ENCODE measurements around the gene CCM2. TPM values are rescaled to one million over a fixed set of nuclear protein-coding genes. Genes with fewer than 3 reads are reported as not detected.
"Not testable (repeated sequence)": the region's sequence is repeated elsewhere in the genome, so short reads cannot be mapped to it uniquely, and the experiment has no call there.

Gene CCM2
- total RNA-seq, 2 experiments from 2014 or later, result 58.9 to 89.1 TPM

DNA sequence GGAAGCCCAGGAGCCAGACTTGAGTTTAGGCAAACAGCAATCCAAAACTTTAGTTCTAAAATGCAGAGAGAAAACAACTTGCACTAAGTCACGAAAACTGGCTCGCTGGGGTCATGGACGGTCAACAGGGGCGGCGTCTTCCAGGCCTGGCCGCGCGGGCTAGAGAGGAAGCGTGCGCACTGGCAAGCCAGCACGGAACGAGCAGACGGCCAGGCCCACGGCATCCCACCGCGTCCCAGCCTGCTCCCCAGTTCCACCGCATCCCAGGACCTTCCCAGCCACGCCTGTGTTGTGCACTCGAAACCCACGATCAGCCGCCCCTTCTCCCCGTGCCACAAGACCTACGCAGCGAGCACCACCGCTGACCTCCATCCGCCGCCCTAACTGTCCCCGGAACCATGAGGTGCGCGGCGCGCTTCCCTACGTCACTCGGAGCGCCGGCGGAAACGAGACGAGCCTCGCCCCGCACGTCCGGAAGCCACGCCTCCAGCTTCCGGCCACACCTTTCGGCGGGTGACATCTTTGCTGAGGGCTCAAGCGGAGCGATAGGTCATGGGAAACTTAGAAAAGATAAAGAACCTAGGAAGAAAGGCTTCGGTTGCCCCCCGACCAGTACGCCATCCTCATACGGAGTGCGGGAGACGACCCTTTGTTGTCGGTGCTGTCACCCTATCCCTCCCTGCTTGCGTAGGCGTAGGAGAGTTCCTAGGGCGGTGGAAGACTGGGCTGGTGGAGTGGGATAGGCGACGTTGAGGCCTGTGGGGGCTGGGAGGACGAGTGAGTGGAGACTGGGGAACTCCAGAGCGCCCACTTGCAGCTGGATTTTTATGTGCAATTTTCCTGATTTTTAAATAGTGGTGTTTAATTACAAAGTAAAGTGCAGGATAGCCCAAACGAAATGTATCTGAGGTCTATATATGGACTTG is 111.6 kb downstream of the CCM2 start, which contains the start of gene TBRG4:
TBRG4 (minus strand) TSS at position 400 of the 926 bp plus-strand sequence. CDS start 2,460 bp downstream, outside the sequence.
- ChIA-PET CTCF (ENCODE audit: unreplicated experiment) (no interaction called here), POLR2A (interaction anchor here (0.6 to 2.4 kb wide), 7 partner anchors 12 to 223 kb away, joined by 3 to 14 read pairs (median 3); partner anchors contain the start of gene CCM2)
- TF ChIP-seq EZH2phosphoT487 (IDR thresholded peaks at IDR 0.05; ENCODE audit: borderline replicate concordance, low read depth, low read length), result no peak
- TF ChIP-seq, protein P1, sequence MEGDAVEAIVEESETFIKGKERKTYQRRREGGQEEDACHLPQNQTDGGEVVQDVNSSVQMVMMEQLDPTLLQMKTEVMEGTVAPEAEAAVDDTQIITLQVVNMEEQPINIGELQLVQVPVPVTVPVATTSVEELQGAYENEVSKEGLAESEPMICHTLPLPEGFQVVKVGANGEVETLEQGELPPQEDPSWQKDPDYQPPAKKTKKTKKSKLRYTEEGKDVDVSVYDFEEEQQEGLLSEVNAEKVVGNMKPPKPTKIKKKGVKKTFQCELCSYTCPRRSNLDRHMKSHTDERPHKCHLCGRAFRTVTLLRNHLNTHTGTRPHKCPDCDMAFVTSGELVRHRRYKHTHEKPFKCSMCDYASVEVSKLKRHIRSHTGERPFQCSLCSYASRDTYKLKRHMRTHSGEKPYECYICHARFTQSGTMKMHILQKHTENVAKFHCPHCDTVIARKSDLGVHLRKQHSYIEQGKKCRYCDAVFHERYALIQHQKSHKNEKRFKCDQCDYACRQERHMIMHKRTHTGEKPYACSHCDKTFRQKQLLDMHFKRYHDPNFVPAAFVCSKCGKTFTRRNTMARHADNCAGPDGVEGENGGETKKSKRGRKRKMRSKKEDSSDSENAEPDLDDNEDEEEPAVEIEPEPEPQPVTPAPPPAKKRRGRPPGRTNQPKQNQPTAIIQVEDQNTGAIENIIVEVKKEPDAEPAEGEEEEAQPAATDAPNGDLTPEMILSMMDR (conservative IDR thresholded peaks at IDR 0.05; ENCODE audit: low read length), result peak; percentile 77
- Histone ChIP-seq H3K9me2 (ENCODE audit: insufficient read depth, low read length) (no peaks in the 10 kb centered on the region), H4K20me1 (ENCODE audit: insufficient read depth, low read length) (peaks cover 27% of the 10 kb centered on the region), H3K4me1 (ENCODE audit: insufficient read depth, low read length, poor library complexity, severe bottlenecking) (peaks cover 46% of the 10 kb centered on the region), H3K79me2 (ENCODE audit: insufficient read depth, low read depth, low read length) (peaks cover 58% of the 10 kb centered on the region), H3K9me3 (ENCODE audit: low read length) (no peaks in the 10 kb centered on the region), H3K4me2 (ENCODE audit: low read length) (peak within 1 kb of the TSS; percentile 63), H3K27ac (ENCODE audit: low read depth, low read length, poor library complexity, severe bottlenecking) (peak within 1 kb of the TSS; percentile 80), H2AFZ (ENCODE audit: low read length) (peak within 1 kb of the TSS; percentile 14; the same call in 1 of the 2 replicates), H3K4me3 (ENCODE audit: low read depth, low read length, poor library complexity, severe bottlenecking) (peak within 1 kb of the TSS; percentile 85), H3K36me3 (ENCODE audit: insufficient read depth, low read length) (peaks cover 36% of the 10 kb centered on the region)
- peak; percentile 97 for DNase-seq (ENCODE audit: low spot score)
- intact Hi-C loops (cut with micrococcal nuclease; ENCODE audit: unreplicated experiment), result loop anchor here (1.0 to 10.0 kb wide), 3 partner anchors 110 to 267 kb away; partner anchors contain the start of genes H2AZ2 and MYO1G
- BruUV-seq (replicated peaks), result TSS peak; percentile 98

DNA sequence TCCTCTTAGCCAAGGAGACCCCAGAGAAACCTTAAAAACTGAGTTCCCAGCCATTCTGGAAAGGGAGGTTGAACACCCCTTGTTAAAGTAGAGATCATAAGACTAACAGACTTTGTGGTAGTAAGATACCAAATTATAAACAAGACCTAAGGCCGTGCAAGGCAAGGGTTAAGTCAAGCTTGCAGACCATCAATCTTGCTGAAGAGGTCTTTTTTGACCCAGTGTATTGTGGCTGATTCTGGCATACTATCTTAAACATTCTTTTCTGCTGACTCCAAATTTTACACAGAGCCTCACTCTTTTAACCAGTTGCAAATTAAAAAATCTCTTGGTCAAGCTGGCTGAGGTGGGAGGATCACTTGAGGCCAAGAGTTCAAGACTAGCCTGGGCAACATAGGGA is 112.6 kb downstream of the CCM2 start:
- no peak for DNase-seq (ENCODE audit: low spot score)
- intact Hi-C loops (cut with micrococcal nuclease; ENCODE audit: unreplicated experiment), result loop anchor here (10.0 kb wide), 1 partner anchor 268 kb away; the partner anchor contains the start of gene H2AZ2
- Histone ChIP-seq H3K27ac (ENCODE audit: low read depth, low read length, poor library complexity, severe bottlenecking) (peak overlapping the region; percentile 80), H3K9me3 (ENCODE audit: low read length) (no peaks in the 10 kb centered on the region), H2AFZ (ENCODE audit: low read length) (no peak overlapping the region), H3K79me2 (ENCODE audit: insufficient read depth, low read depth, low read length) (peaks cover 47% of the 10 kb centered on the region), H3K4me2 (ENCODE audit: low read length) (peak overlapping the region; percentile 52), H3K4me3 (ENCODE audit: low read depth, low read length, poor library complexity, severe bottlenecking) (peak overlapping the region; percentile 85), H4K20me1 (ENCODE audit: insufficient read depth, low read length) (peaks cover 20% of the 10 kb centered on the region), H3K4me1 (ENCODE audit: insufficient read depth, low read length, poor library complexity, severe bottlenecking) (peaks cover 44% of the 10 kb centered on the region), H3K36me3 (ENCODE audit: insufficient read depth, low read length) (peaks cover 26% of the 10 kb centered on the region), H3K9me2 (ENCODE audit: insufficient read depth, low read length) (no peaks in the 10 kb centered on the region)
- ChIA-PET CTCF (ENCODE audit: unreplicated experiment) (no interaction called here), POLR2A (interaction anchor here (1.3 kb wide), 2 partner anchors 15 to 131 kb away, joined by 3 to 4 read pairs; no protein-coding TSS in a partner anchor)
- TF ChIP-seq, protein P1 (conservative IDR thresholded peaks at IDR 0.05; ENCODE audit: low read length), result no peak
- TF ChIP-seq EZH2phosphoT487 (IDR thresholded peaks at IDR 0.05; ENCODE audit: borderline replicate concordance, low read depth, low read length), result no peak
- BruUV-seq (replicated peaks), result no TSS peak

DNA sequence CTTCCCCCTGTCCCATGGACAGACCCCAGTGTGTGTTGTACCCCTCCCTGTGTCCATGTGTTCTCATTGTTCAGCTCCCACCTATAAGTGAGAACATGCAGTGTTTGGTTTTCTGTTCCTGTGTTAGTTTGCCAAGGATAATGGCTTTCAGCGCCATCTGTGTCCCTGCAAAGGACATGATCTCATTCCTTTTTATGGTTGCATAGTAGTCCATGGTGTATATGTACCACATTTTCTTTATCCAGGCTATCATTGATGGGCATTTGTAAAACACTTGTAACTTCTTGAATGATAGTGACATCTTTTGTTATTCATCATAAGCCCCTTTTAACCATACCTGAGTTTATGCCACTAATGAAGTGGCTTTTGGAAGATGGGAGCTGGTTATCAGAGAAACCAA is 114.3 kb downstream of the CCM2 start:
- H3K27ac ChIP-seq (ENCODE audit: low read depth, low read length, poor library complexity, severe bottlenecking); BruUV-seq (replicated peaks); H3K36me3 ChIP-seq (ENCODE audit: insufficient read depth, low read length); H4K20me1 ChIP-seq (ENCODE audit: insufficient read depth, low read length); CTCF ChIA-PET (ENCODE audit: unreplicated experiment); H3K4me2 ChIP-seq (ENCODE audit: low read length); H3K4me3 ChIP-seq (ENCODE audit: low read depth, low read length, poor library complexity, severe bottlenecking); H3K9me2 ChIP-seq (ENCODE audit: insufficient read depth, low read length); H2AFZ ChIP-seq (ENCODE audit: low read length); DNase-seq (ENCODE audit: low spot score); H3K9me3 ChIP-seq (ENCODE audit: low read length): not testable (repeated sequence)
- peaks cover 39% of the 10 kb centered on the region for H3K4me1 ChIP-seq (ENCODE audit: insufficient read depth, low read length, poor library complexity, severe bottlenecking)
- peaks cover 31% of the 10 kb centered on the region for H3K79me2 ChIP-seq (ENCODE audit: insufficient read depth, low read depth, low read length)
- POLR2A ChIA-PET, result interaction anchor here (0.6 to 1.8 kb wide), 5 partner anchors 9 to 261 kb away, joined by 3 to 7 read pairs (median 3); no protein-coding TSS in a partner anchor
- intact Hi-C loops (cut with micrococcal nuclease; ENCODE audit: unreplicated experiment), result loop anchor here (10.0 kb wide), 1 partner anchor 269 kb away; the partner anchor contains the start of gene H2AZ2
